NCI-H2171 (cell line): ENCODE results near the gene CYP24A1.

Experiments used
- DNase-seq: peaks from one replicate; lab custom pipeline; 2025; lab: John Stamatoyannopoulos, UW

Gene CYP24A1

GRCh38 chr20:54201268-54201846, 27.6 kb upstream of the CYP24A1 start:
- DNase-seq: no peak

GRCh38 chr20:54200487-54201267, 26.9 kb upstream of the CYP24A1 start:
- DNase-seq: no peak

GRCh38 chr20:54199721-54200176, 26.0 kb upstream of the CYP24A1 start:
- DNase-seq: peak; percentile 62

- no peak for DNase-seq
Observed at GRCh38 chr20:54199283-54199682, 25.5 kb upstream of the CYP24A1 start.

- DNase-seq: peak; percentile 32
Observed at GRCh38 chr20:54197621-54198604, 24.1 kb upstream of the CYP24A1 start.

- no peak for DNase-seq
Observed at GRCh38 chr20:54195483-54196472, 22.0 kb upstream of the CYP24A1 start.

GRCh38 chr20:54194724-54195438, 21.1 kb upstream of the CYP24A1 start:
- DNase-seq: no peak

GRCh38 chr20:54193817-54194216, 20.0 kb upstream of the CYP24A1 start:
- no peak for DNase-seq

GRCh38 chr20:54190217-54190616, 16.4 kb upstream of the CYP24A1 start:
- DNase-seq: no peak

GRCh38 chr20:54189630-54190029, 15.8 kb upstream of the CYP24A1 start:
- DNase-seq: no peak

- DNase-seq: no peak
Observed at GRCh38 chr20:54188132-54188849, 14.5 kb upstream of the CYP24A1 start.

GRCh38 chr20:54184904-54185626, 11.3 kb upstream of the CYP24A1 start:
- DNase-seq: no peak

GRCh38 chr20:54184071-54184470, 10.3 kb upstream of the CYP24A1 start:
- no peak for DNase-seq

- DNase-seq: no peak
Observed at GRCh38 chr20:54180931-54181330, 7.1 kb upstream of the CYP24A1 start.

GRCh38 chr20:54179946-54180345, 6.2 kb upstream of the CYP24A1 start:
- no peak for DNase-seq

GRCh38 chr20:54178256-54178655, 4.5 kb upstream of the CYP24A1 start:
- no peak for DNase-seq

- DNase-seq: no peak
Observed at GRCh38 chr20:54177378-54177777, 3.6 kb upstream of the CYP24A1 start.

- DNase-seq: no peak
Observed at GRCh38 chr20:54176610-54177009, 2.8 kb upstream of the CYP24A1 start.
